ENCODE data around the gene TTBK2. TPM values are rescaled to one million over a fixed set of nuclear protein-coding genes. Genes with fewer than 3 reads are reported as not detected.
"Not testable (repeated sequence)": the region's sequence is repeated elsewhere in the genome, so short reads cannot be mapped to it uniquely, and the experiment has no call there.

TTBK2 gene
- 3.3 and 5.8 TPM in 2 replicates for polyA plus RNA-seq (2011; rRNA removed)
- 6.5 and 6.9 TPM in 2 replicates for polyA minus RNA-seq (2011; rRNA and poly(A)+ RNA removed)

DNA sequence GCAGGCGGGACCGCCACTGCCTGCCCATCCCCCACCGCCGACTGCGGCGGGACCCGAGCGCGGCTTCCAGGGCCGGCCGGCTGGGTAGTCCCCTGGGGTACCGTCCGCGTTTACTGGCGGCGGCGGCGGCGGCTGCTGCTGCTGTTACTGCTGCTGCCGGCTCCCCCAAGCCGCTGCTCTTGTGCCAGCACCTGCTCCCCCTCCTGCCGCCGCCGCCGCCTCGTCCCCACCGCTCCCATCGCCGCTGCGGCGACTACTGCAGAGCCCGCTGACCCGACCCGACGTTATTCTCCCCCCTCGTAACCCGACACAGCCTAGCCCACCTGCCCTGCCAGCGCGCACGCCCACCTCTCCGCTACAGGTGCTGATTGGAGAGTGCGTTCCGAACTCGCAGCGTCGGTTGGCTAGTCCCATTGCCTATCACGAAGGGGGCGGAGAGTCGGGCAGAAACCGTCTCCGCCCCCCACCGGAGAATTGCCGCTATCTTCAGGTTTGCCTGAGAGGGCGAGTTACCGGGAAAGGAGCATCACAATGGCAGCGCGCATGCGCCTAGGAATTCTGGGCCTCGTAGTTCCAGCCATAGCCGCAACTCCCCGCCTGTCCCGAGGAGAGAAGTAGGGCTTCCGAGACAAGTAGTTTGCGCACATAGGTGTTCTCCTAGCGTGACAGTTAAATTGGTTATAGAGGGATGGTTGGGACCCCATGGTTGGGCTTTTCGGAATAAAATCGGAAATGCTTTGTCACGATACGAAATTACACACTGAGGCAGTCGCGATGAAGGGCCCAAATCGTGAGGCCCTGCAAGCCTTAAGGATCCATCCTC, at the start of gene TTBK2:
TTBK2 (minus strand) TSS at position 260 of the 823 bp plus-strand sequence. CDS start 42,161 bp downstream, outside the sequence.
- no peaks in the 10 kb centered on the region for H3K27me3 ChIP-seq (ENCODE audit: control insufficient read depth, insufficient read depth, low read length)
- no peaks in the 10 kb centered on the region for H3K36me3 ChIP-seq (ENCODE audit: control insufficient read depth, insufficient read depth, low read length)
- POLR2A ChIA-PET, result no interaction called here
- CTCF ChIA-PET, result interaction anchor here (0.7 kb wide), 1 partner anchor 185 kb away, joined by 3 read pairs; no protein-coding TSS in a partner anchor
- H3K4me3 ChIP-seq (ENCODE audit: low read depth, low read length), result peak within 1 kb of the TSS; percentile 84
- DNase-seq (ENCODE audit: low read depth), result peak; percentile 89
- TF ChIP-seq, protein P1, sequence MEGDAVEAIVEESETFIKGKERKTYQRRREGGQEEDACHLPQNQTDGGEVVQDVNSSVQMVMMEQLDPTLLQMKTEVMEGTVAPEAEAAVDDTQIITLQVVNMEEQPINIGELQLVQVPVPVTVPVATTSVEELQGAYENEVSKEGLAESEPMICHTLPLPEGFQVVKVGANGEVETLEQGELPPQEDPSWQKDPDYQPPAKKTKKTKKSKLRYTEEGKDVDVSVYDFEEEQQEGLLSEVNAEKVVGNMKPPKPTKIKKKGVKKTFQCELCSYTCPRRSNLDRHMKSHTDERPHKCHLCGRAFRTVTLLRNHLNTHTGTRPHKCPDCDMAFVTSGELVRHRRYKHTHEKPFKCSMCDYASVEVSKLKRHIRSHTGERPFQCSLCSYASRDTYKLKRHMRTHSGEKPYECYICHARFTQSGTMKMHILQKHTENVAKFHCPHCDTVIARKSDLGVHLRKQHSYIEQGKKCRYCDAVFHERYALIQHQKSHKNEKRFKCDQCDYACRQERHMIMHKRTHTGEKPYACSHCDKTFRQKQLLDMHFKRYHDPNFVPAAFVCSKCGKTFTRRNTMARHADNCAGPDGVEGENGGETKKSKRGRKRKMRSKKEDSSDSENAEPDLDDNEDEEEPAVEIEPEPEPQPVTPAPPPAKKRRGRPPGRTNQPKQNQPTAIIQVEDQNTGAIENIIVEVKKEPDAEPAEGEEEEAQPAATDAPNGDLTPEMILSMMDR (IDR thresholded peaks at IDR 0.05; ENCODE audit: insufficient read depth, low read depth, low read length), result peak; percentile 27; the same call in 1 of the 2 replicates

DNA sequence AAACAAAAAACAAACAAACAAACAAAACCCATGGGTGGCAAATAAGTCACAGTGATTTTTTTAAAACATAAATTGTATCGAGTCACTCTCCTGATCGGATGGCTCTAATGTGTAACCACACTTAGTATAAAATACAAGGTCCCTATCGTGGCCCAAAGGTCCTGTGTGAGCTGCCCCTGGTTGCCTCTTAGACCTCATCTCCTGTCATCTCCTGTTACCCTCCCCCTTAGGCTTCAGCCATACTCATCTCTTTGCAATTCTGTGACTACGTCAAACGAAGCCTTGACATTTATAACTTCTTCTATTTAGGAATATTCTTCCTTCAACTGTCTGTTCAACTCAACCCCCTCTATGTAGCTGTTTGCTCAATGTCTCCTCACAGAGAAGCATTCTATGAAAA, 43.9 kb upstream of the TTBK2 start:
- H3K4me3 ChIP-seq (ENCODE audit: low read depth, low read length), result no peak overlapping the region
- H3K36me3 ChIP-seq (ENCODE audit: control insufficient read depth, insufficient read depth, low read length), result peaks cover 6% of the 10 kb centered on the region
- ChIA-PET POLR2A (no interaction called here), CTCF (no interaction called here)
- no peaks in the 10 kb centered on the region for H3K27me3 ChIP-seq (ENCODE audit: control insufficient read depth, insufficient read depth, low read length)
- DNase-seq (ENCODE audit: low read depth), result no peak
- TF ChIP-seq, protein P1 (IDR thresholded peaks at IDR 0.05; ENCODE audit: insufficient read depth, low read depth, low read length), result no peak

DNA sequence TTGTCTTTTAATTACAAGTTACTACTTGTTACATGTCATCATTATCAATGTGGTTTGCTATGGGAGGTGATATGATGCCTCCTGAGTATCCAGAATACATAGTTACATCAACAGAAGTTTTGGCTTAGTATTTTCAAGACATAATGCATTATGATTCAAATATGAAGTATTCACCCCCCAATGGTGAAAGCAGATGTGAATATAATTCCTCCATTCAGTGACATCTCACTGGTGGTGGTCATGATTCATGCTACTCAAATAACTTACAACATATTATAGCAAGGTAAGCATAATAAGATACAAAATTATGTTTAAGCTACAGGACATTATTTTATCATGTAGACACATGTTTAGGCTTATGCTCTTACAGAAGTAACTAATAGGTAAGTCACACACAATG, 34.9 kb upstream of the TTBK2 start:
- DNase-seq (ENCODE audit: low read depth), result peak; percentile 10
- ChIA-PET POLR2A (no interaction called here), CTCF (interaction anchor here (1.0 kb wide), 1 partner anchor 218 kb away, joined by 3 read pairs; no protein-coding TSS in a partner anchor)
- Histone ChIP-seq H3K4me3 (ENCODE audit: low read depth, low read length) (no peak overlapping the region), H3K36me3 (ENCODE audit: control insufficient read depth, insufficient read depth, low read length) (peaks cover 12% of the 10 kb centered on the region), H3K27me3 (ENCODE audit: control insufficient read depth, insufficient read depth, low read length) (no peaks in the 10 kb centered on the region)
- TF ChIP-seq, protein P1 (IDR thresholded peaks at IDR 0.05; ENCODE audit: insufficient read depth, low read depth, low read length), result no peak

DNA sequence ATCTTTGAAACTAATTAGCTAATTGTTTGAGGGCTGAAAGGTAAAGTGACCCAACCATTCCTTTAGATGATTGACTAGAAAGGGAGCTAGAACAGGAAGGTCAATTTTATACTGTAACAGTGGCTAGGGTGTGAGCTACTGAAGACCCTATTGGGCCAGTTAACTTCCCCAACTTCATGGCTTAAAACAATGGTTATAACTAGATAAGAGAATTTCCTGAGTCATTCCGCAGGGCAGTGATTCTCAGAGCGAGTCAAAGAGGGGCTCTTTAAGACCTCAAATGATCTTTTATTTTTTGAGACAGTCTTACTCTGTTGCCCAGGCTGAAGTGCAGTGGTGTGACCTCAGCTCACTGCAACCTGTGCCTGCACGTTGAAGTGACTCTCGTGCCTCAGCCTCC, 33.7 kb upstream of the TTBK2 start:
- no peaks in the 10 kb centered on the region for H3K27me3 ChIP-seq (ENCODE audit: control insufficient read depth, insufficient read depth, low read length)
- TF ChIP-seq, protein P1 (IDR thresholded peaks at IDR 0.05; ENCODE audit: insufficient read depth, low read depth, low read length), result no peak
- ChIA-PET POLR2A (no interaction called here), CTCF (interaction anchor here (0.7 to 1.3 kb wide), 2 partner anchors 28 to 268 kb away, joined by 3 to 5 read pairs; no protein-coding TSS in a partner anchor)
- no peak for DNase-seq (ENCODE audit: low read depth)
- peaks cover 11% of the 10 kb centered on the region for H3K36me3 ChIP-seq (ENCODE audit: control insufficient read depth, insufficient read depth, low read length)
- no peak overlapping the region for H3K4me3 ChIP-seq (ENCODE audit: low read depth, low read length)

DNA sequence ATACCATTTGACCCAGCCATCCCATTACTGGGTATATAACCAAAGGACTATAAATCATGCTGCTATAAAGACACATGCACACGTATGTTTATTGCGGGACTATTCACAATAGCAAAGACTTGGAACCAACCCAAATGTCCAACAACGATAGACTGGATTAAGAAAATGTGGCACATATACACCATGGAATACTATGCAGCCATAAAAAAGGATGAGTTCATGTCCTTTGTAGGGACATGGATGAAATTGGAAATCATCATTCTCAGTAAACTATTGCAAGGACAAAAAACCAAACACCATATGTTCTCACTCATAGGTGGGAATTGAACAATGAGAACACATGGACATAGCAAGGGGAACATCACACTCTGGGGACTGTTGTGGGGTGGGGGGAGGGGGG, 28.3 kb upstream of the TTBK2 start:
- CTCF ChIA-PET; H3K4me3 ChIP-seq (ENCODE audit: low read depth, low read length); H3K27me3 ChIP-seq (ENCODE audit: control insufficient read depth, insufficient read depth, low read length); DNase-seq (ENCODE audit: low read depth); H3K36me3 ChIP-seq (ENCODE audit: control insufficient read depth, insufficient read depth, low read length); POLR2A ChIA-PET: not testable (repeated sequence)
